HG02759 (cell line): ENCODE results near the gene SBF2.
"Not testable (repeated sequence)": the region's sequence is repeated elsewhere in the genome, so short reads cannot be mapped to it uniquely, and the experiment has no call there.

Experiments
- ATAC-seq: cut with Tn5 transposase; IDR thresholded peaks from one replicate; pipeline ENCODE4 v1.9.1; 2021; ENCODE audit warnings: mild to moderate bottlenecking, moderate library complexity; ENCODE audit not compliant: unreplicated experiment

SBF2 gene

GRCh38 chr11:10272132-10272531, 21.9 kb downstream of the SBF2 start:
- no peak for ATAC-seq

- no peak for ATAC-seq
These were observed 25.1 kb downstream of the SBF2 start for GRCh38 chr11:10268746-10269488.

DNA sequence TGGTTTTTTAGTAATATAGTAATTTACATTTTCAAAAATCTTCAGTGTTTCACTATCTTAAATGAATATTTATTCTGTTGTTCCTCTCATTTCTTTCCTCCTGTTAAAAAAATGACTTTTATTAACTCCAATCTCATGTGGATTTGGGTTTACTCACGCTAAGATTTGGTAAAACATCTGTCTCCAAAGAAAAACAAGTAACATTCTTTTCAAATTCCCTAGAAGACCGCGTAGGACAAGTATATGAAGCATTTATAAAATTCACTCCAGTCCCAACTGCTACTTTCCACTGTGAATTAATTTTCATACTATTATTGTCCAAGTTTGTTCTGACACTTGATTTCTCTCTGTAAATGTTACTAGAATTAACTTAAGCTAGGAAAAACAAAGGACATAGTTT, 26.2 kb downstream of the SBF2 start:
- ATAC-seq: no peak

GRCh38 chr11:10265936-10266335, 28.1 kb downstream of the SBF2 start:
- no peak for ATAC-seq

DNA sequence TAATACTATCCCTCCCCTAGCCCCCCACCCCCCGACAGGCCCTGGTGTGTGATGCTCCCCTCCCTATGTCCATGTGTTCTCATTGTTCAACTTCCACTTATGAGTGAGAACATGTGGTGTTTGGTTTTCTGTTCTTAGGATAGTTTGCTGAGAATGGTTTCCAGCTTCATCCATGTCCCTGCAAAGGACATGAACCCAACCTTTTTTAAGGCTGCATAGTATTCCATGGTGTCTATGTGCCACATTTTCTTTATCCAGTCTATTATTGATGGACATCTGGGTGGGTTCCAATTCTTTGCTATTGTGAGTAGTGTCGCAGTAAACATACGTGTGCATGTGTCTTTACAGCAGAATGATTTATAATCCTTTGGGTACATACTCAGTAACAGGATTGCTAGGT, 29.3 kb downstream of the SBF2 start:
- ATAC-seq: not testable (repeated sequence)

- ATAC-seq: no peak
These were observed 30.1 kb downstream of the SBF2 start for GRCh38 chr11:10263929-10264328.

DNA sequence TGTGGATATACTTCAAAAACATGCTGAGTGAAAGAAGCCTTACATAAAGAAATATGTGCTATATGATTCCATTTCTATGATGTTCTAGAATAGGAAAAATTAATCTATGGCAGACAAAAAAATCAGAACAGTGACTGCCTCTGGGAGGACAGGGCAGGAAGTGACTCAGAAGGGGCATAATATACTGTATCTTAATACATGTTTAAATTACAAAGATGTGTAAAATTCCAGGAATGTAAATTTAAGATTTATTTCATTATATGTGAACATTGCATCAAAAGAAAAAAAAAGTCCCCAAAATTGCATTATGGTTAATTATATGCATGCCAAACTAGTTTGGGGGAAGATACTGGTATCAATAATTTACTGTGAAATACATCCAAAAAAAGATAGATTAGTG, 32.2 kb downstream of the SBF2 start:
- no peak for ATAC-seq

DNA sequence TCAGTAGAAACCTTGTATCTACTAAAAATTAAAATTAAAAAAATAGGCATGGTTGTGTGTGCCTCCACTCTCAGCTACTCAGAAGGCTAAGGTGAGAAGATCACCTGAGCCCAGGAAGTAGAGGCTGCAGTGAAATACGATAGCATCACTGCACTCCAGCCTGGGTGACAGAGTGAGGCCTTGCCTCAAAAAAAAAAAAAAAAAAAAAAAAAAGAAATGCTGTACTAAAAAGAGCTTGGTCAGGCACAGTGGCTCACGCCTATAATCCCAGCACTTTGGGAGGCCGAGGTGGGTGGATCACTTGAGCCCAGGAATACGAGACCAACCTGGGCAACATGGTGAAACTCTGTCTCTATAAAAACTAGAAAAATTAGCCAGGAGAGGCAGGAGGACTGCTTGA, 36.5 kb downstream of the SBF2 start:
- ATAC-seq: no peak

DNA sequence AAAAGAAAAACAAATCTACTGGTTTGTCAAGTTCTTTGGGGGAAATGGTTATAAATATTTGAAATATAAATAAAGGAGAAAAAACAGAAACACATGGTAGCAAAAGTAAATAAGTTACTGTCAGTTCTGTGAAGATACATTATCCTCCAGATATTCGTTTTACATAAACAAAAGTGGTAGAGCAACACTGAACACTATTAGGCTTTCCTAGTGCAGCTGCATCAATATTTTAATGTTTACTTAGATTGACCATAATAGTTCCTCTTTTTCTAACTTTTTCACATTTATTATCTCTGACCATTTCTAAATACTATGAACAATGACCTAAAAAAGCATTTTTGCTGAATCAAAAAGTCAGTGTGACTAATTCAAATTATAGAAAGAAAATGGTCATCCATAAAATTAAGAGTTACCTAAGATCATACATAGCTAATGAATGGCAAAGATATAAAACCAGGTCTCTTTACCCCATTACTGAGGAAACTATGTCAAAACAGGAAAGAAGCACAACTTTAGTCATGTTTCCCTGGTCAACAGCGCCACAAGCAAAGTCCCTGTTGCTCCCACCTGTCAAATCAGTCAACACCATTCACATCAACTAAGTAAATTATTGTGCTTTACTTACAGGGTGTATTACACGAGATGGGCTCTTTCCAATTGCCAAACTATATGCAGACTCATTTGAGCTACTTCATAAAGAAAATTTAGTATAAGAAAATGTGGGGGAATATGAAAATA, 38.5 kb downstream of the SBF2 start:
- ATAC-seq: no peak

GRCh38 chr11:10249448-10250131, 44.4 kb downstream of the SBF2 start:
- ATAC-seq: not testable (repeated sequence)

DNA sequence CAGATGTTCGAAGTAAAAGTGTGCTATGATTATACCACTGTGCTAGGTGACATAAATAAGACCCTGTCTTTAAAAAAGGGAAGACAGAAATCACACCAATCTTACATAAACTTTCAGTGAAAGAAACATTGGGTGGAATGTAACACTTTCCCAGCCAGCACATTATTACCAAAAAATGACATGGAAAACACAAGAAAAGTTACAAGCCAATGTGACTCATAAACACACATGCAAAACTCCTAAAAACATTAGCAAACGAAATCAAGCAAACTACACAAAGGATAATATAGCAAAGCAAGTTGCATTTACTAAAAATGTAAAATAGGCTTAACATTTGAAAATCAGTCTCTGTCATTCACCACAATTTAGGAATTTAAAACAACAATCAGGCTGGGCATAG, 47.0 kb downstream of the SBF2 start:
- no peak for ATAC-seq

DNA sequence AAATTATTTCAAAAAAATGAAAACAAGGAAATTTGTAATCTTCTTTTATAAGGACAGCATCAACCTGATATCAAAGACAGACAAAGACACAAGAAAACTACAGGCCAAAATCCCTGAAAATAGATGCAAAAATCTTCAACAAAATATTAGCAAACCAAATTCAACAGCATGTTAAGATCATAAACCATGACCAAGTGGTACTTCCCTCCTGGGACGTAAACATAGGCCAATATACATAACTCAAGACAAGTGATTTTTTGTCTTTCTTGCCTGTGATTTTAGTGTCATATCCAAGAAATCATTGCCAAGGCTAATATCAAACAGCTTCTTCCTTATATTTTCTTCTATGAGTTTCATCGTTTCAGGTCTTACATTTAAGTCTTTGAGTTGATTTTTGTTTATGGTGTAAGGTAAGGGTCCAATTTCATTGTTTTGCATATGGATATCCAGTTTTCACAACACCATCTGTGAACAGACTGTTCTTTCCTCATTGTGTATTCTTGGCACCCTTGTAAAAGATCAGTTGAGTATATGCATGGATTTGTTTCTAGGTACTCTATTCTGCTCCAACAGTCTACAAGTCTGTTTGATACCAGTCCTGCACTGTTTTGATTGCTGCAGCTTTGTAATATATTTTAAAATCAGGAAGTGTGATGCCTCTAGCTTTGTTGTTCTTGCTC, 50.0 kb downstream of the SBF2 start:
- ATAC-seq: no peak

DNA sequence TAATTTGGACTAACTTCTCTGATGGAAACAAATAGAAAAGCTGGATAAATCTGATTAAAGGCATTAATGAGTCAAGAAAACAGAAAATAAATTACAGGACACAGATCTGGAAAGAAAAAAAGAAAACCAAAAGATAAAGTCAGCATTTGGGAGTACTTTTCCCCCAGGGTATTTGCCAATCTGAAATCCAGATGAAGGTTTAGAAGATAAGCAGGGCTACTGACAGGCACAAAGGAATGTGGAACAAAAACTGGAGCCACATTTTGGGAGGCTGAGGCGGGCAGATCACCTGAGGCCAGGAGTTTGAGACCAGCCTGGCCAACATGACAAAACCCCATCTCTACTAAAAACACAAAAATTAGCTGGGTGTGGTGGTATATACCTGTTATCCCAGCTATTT, 57.2 kb downstream of the SBF2 start:
- no peak for ATAC-seq

DNA sequence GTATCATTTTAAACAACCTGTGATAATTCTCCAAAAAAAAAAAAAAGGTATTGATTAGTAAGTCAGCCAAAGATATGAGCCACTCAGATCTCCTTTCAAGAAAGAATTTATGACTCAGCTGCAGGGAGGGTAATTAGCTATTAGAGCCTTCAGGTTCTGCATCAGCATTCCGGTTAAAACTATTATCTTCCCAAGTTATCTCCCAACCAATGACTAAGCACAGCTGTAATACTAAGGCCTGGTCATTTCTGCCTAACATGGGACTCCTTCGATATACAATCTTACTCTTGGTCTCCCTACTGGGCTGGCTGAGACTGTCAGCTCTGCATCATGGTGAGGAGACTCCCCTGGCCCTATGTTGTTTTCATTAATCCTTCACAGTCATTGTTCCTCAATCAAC, 60.4 kb downstream of the SBF2 start:
- ATAC-seq: no peak

GRCh38 chr11:10232756-10233155, 61.3 kb downstream of the SBF2 start:
- ATAC-seq: no peak

- ATAC-seq: not testable (repeated sequence)
These were observed 62.2 kb downstream of the SBF2 start for GRCh38 chr11:10231803-10232202.

DNA sequence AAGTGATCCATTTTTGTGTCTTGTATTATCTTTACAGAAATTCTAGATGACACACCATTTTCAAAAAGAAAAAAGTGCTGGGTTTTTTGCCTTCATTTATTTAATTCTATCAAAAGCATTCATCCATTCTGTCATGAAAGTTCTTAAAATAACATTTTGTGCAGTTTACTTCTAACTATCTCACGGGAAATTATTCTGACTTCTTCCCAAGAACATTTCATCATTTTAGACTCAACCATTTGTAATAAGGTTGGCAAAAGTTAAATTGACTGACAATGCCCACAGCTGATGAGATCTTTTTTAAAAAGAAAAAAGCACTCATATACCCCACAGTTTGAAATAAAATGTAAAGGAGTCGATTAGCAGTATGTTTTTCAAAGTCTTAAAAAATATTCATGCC, 68.5 kb downstream of the SBF2 start:
- ATAC-seq: no peak

GRCh38 chr11:10222399-10222798, 71.6 kb downstream of the SBF2 start:
- no peak for ATAC-seq

GRCh38 chr11:10221342-10221741, 72.7 kb downstream of the SBF2 start:
- no peak for ATAC-seq

- ATAC-seq: no peak
These were observed 82.5 kb downstream of the SBF2 start for GRCh38 chr11:10211470-10211869.

GRCh38 chr11:10209326-10209725, 84.7 kb downstream of the SBF2 start:
- no peak for ATAC-seq
